Left ventricle myocardium inferior (tissue), 1 donor: ENCODE measurements around the gene IL1F10. TPM values are rescaled to one million over a fixed set of nuclear protein-coding genes. Genes with fewer than 3 reads are reported as not detected.

Experiments
- DNase-seq: peaks from one replicate; pipeline ENCODE4 v3.0.0-alpha.2; 2020
- H3K27ac ChIP-seq: fragments of 200-600 bp; replicated peaks from 2 replicates; pipeline ENCODE4 v1.8.0; 2021
- H3K27me3 ChIP-seq: fragments of 200-600 bp; 2 replicates; pipeline ENCODE4 v1.8.0; 2021; ENCODE audit warnings: low read depth
- H3K36me3 ChIP-seq: fragments of 200-600 bp; 2 replicates; pipeline ENCODE4 v1.8.0; 2021
- H3K4me1 ChIP-seq: fragments of 200-600 bp; 2 replicates; pipeline ENCODE4 v1.8.0; 2021
- H3K4me3 ChIP-seq: fragments of 200-600 bp; 2 replicates; pipeline ENCODE4 v1.8.0; 2021; ENCODE audit warnings: mild to moderate bottlenecking, moderate library complexity
- H3K9me3 ChIP-seq: fragments of 200-600 bp; replicated peaks from 2 replicates; pipeline ENCODE4 v1.8.0; 2021
- CTCF ChIP-seq: fragments of 200-600 bp; IDR thresholded peaks from 2 replicates; pipeline ENCODE4 v1.8.0; 2021; ENCODE audit warnings: antibody characterized with exemption, mild to moderate bottlenecking, borderline replicate concordance
- intact Hi-C: fragments of 100-400 bp; cut with micrococcal nuclease; formaldehyde crosslinking; loops from one replicate; pipeline ENCODE4 v1.11.0; 2022
- total RNA-seq: library from RNA; stranded (reverse); fragmentation: NEBNext Ultra II Directional; extraction: Animal tissue kit (Norgen Biotek cat#: 25700); gene quantifications from one replicate; pipeline ENCODE4 v1.2.1, GENCODE V29; 2021
- donor health status: DM: no; HTN: yes; CAD: no; lungs with severe emphysema.

Gene IL1F10
- total RNA-seq, 1 donor from 2014 or later: not detected

- intact Hi-C loops: no loop called here
- no peaks in the 10 kb centered on the region for H3K4me1 ChIP-seq
- DNase-seq: no peak
- H3K27ac ChIP-seq: no peak overlapping the region
- no peak overlapping the region for H3K4me3 ChIP-seq
- peaks cover 66% of the 10 kb centered on the region for H3K27me3 ChIP-seq
- no peaks in the 10 kb centered on the region for H3K36me3 ChIP-seq
- H3K9me3 ChIP-seq: no peaks in the 10 kb centered on the region
- TF ChIP-seq CTCF: no peak
These were observed 40.1 kb upstream of the IL1F10 start for GRCh38 chr2:113027691-113028090.

GRCh38 chr2:113028112-113028511 lies 39.7 kb upstream of the IL1F10 start:
- Histone ChIP-seq H3K27me3 (peaks cover 61% of the 10 kb centered on the region), H3K9me3 (no peaks in the 10 kb centered on the region), H3K27ac (no peak overlapping the region), H3K36me3 (no peaks in the 10 kb centered on the region), H3K4me1 (no peaks in the 10 kb centered on the region), H3K4me3 (no peak overlapping the region)
- TF ChIP-seq CTCF: no peak
- intact Hi-C loops: no loop called here
- DNase-seq: no peak

DNA sequence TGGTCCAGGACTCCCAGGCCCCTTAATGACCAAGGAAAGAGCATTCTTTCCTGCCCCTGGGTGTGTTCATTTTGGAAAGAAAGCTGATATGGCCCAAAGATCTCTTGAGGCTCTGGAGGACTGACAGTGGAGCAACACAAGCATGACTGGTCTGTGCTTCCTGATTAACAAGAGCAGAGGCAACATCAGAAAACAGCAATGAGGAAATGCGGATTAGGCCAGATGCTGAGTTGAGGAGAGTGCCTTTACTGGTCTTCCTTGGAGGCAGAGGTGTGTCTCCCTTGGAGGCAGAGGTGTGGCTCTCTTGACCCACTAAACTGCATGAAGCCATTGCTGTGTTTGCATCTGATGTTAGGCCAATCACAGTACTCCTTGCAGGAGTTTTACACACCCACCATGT lies 35.0 kb upstream of the IL1F10 start:
- Histone ChIP-seq H3K9me3 (no peaks in the 10 kb centered on the region), H3K4me1 (no peaks in the 10 kb centered on the region), H3K27ac (no peak overlapping the region), H3K4me3 (no peak overlapping the region), H3K36me3 (no peaks in the 10 kb centered on the region), H3K27me3 (peaks cover 45% of the 10 kb centered on the region)
- DNase-seq: no peak
- intact Hi-C loops: no loop called here
- no peak for TF ChIP-seq CTCF

DNA sequence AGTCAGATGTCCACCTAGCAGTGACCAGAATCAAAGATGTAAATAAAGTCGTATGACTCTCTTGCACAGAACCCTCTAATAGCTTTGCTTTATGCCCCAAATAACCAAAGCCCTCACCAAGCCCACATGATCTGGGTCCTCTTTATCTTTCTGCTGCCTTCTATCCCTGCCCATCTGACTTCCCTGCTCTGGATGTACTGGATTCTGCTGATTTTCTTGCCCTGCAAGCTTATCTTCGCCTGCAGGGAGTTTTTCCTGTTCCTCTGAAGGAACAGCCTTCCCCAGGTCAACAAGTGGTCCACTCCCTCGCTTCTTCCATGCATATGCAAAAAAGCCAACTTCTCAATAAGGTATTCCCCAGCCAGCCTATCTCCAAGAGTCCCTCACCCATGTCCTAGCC lies 33.8 kb upstream of the IL1F10 start:
- no peak overlapping the region for H3K4me3 ChIP-seq
- H3K27ac ChIP-seq: no peak overlapping the region
- intact Hi-C loops: no loop called here
- H3K9me3 ChIP-seq: no peaks in the 10 kb centered on the region
- no peak for DNase-seq
- H3K27me3 ChIP-seq: peaks cover 47% of the 10 kb centered on the region
- H3K4me1 ChIP-seq: no peaks in the 10 kb centered on the region
- no peaks in the 10 kb centered on the region for H3K36me3 ChIP-seq
- TF ChIP-seq CTCF: no peak

GRCh38 chr2:113036763-113037162 lies 31.0 kb upstream of the IL1F10 start:
- intact Hi-C loops: no loop called here
- DNase-seq: no peak

More at GRCh38 chr2:113036763-113037162, 31.0 kb upstream of the IL1F10 start:
- H3K9me3 ChIP-seq: no peaks in the 10 kb centered on the region
- H3K27ac ChIP-seq: no peak overlapping the region
- H3K4me1 ChIP-seq: no peaks in the 10 kb centered on the region
- no peak for TF ChIP-seq CTCF
- H3K27me3 ChIP-seq: peaks cover 34% of the 10 kb centered on the region
- H3K4me3 ChIP-seq: no peak overlapping the region
- H3K36me3 ChIP-seq: no peaks in the 10 kb centered on the region
